Choroid plexus epithelial cell (primary cell): ENCODE measurements around the gene AMFR.

Experiments used
- DNase-seq: peaks from one replicate; pipeline ENCODE4 v3.0.0-alpha.2; 2010; ENCODE audit warnings: low read depth
- H3K4me3 ChIP-seq: 2 replicates; pipeline ENCODE4 v1.5.1; 2011; ENCODE audit warnings: low read depth, mild to moderate bottlenecking, control low read depth, low read length, moderate library complexity
- TF ChIP-seq, protein P1 (sequence below): conservative IDR thresholded peaks from 2 replicates; pipeline ENCODE4 v1.5.1; 2011; ENCODE audit warnings: low read depth, mild to moderate bottlenecking, control low read depth, inconsistent platforms, low read length, moderate library complexity

AMFR gene

DNA sequence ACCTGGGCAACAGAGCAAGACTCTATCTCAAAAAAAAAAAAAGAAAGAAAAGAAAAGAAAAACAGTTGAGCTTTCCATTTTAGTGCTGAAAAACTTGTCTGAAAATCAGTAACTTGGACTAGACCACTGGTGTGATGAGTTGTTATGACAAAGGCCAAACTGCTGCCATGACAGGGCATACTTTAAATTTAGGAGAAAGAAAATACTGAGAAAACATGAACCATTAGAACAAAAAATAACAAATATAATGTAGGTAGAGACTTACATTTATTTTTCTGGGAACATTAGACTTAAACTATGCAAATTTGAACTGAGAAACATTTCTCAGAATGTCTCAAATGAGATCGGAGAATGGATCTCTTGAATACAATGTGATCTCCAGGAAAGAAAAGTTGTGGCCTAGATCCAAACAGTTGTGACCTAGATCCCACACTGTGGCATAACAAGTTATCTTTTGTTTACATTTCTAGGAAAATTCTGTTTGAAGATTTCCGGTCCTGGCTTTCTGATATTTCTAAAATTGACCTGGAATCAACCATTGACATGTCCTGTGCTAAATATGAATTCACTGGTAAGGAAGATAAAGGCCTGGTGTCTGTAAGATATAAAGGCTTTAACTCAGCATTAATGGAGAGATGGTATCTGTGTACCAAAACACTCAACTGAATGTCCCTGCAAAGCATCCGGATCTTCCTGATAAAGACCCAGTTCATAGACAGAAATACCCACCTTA is 36.9 kb upstream of the AMFR start:
- no peak for DNase-seq
- no peak overlapping the region for H3K4me3 ChIP-seq
- TF ChIP-seq, protein P1, sequence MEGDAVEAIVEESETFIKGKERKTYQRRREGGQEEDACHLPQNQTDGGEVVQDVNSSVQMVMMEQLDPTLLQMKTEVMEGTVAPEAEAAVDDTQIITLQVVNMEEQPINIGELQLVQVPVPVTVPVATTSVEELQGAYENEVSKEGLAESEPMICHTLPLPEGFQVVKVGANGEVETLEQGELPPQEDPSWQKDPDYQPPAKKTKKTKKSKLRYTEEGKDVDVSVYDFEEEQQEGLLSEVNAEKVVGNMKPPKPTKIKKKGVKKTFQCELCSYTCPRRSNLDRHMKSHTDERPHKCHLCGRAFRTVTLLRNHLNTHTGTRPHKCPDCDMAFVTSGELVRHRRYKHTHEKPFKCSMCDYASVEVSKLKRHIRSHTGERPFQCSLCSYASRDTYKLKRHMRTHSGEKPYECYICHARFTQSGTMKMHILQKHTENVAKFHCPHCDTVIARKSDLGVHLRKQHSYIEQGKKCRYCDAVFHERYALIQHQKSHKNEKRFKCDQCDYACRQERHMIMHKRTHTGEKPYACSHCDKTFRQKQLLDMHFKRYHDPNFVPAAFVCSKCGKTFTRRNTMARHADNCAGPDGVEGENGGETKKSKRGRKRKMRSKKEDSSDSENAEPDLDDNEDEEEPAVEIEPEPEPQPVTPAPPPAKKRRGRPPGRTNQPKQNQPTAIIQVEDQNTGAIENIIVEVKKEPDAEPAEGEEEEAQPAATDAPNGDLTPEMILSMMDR, result no peak

DNA sequence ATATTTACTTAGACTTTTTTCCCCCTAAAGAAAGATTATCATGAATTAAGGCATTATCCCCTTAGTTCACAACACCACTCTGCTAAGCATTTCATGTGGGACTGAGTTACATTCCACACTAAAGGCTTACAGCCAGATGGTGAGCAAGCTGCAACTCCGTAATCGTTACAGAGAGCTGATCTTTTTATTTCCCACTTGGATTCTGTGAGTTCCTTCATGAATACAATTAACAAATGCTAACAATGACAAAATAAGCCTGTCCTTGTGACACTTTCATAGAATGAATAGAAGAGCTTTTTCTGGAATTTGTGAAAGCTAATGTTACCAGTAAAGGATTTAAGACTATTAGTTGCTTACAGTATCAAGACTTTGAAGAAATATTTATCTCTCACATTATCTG is 34.8 kb upstream of the AMFR start:
- TF ChIP-seq, protein P1, result no peak
- no peak overlapping the region for H3K4me3 ChIP-seq
- no peak for DNase-seq

DNA sequence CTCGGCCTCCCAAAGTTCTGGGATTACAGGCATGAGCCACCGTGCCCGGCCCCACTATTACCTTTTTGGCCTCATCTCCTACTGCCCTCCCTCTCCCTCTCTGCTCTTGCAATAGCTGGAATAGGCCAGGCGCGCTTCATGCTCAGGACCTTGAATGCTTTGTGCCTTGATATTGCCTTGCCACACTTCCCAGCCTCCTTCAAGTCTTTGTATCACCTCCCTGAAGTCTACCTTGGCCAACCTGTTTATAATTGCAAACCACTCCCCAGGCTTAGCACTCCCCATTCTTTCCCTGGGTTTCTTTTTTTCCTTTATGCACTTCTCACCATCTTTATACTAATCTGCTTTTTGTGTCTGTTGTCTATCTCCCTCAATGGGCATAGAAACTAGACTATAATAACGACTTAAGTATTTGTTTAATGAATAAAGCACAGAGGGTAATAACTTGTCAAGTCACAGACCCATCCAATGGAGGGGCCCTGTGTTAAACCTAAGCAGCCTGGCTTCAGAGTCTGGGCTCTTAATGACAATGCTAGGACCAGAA is 32.7 kb upstream of the AMFR start:
- TF ChIP-seq, protein P1, result no peak
- H3K4me3 ChIP-seq, result no peak overlapping the region
- DNase-seq, result no peak

DNA sequence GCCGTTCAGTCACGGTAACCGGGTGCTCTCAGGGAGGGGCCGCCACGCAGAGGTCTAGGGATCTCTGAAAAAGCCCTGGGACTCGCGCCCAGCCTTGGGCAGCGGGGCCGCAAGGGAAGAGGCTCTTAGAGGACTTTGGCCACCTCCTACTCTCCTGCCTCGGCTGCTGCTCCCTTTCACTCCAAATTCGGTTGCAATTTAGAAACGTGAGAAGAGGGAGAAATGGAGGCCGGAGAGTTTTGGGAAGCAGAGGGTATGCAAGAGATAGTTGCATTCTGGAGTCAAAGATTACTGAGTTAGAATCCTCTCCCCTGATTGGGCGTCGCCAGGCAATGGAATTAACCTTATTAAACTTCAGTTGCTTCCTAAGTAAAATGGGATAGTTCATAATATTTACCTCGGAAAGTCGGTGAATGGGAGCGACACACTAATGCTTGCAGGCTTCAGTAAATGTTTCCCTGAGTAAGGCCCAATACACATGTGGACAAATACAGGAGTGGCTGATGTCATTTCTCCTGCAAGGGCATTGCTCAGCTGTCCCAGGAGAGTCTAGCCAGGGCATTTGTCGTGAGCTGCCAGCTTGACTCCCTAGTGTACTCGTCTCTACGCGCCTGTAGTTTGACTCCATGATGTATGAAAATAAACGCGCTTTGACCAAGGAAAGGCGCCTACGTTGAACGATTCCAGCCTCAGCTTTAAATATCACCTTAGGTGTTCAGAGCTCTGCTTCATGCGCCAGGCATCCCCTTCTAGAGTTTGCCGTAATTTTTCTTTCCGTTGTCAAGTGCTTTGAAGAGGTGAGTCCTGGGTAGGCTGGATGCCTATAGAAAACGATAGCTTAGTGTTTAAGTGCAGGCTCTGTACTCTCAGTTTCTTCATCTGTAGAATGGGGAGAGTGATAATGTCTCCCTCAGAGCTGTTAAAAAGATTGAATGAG is 26.7 kb upstream of the AMFR start:
- H3K4me3 ChIP-seq, result peak overlapping the region; percentile 83
- DNase-seq, result peak; percentile 43
- TF ChIP-seq, protein P1, result no peak

DNA sequence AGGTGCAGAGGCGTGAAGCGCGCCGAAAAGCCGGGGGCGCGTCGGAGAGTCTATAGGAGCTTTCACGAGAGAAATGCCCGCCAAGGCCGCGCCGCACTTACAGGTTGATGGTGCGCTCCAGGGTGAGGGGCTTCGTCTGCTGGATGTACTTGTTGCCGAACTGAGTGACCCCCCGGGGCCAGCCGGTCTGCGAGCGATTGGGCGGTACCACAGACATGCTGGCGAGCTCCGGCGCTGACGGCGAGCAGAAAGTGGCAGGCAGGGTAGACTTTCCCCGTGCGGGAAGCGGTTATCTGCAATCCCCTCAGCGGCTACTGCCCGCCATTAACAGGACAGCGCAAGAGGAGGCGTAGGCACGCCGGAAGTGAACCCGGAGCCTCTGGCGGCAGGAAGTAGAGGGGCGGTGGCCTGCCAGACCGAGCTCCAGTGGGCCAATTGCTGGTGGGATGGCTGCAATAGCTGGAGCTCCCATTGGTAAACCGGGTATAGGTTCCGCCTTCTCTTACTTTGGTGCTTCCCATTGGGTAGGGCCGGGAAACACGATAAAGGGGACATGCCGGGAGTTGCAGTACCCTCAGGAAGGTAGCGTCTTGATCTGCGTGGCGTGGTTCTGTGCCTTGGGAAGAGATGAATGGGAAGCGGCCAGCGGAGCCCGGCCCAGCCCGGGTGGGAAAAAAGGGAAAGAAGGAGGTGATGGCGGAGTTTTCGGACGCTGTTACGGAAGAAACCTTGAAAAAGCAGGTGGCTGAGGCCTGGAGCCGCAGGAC is 25.8 kb upstream of the AMFR start, which contains the start of the genes NUDT21 and OGFOD1:
TSS of gene NUDT21 (minus strand) at position 347 of the 767 bp plus-strand sequence. CDS start at position 217, 130 bp downstream.
TSS of gene OGFOD1 (plus strand) at position 569 of the 767 bp plus-strand sequence. CDS start at position 628, 59 bp downstream.
- peak within 1 kb of the TSS; percentile 83 for H3K4me3 ChIP-seq
- peak; percentile 99 for DNase-seq
- TF ChIP-seq, protein P1, result peak; percentile 7

DNA sequence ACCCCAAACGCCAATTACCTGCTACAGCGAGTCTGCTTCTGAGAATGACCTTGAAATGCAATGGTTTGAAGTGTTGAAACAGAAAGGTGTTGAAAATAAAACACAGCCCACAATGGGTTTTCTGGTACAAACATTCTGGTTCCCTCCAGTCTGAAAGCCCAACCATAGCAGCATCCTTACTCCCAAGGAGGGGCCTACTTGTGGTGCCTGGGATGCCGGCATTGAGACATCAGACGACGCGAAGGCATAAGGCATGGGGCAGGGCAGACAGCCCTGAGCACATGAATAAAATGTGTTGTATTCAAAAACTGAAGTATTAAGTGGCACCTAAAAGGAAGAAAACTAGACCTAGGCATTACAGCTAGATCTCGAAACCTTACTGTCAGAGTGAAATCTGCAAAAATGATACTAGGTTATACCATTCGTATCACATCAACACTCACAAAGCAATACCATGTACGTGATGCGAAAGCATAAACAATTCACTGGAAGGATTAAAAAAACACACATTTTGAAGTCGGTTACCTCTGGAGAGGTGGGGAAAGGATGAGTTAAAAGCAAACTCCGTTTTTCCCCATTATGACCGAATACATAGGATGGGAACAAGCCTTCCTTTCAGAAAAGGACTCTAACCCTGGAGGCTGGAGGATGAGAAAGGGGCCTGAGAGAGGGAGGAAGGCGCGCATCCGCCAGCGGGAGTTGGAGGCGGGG is 25.1 kb upstream of the AMFR start:
- TF ChIP-seq, protein P1, result no peak
- H3K4me3 ChIP-seq, result peak overlapping the region; percentile 83
- DNase-seq, result peak; percentile 25
